ENCODE data around the gene TRPM3. TPM values are rescaled to one million over a fixed set of nuclear protein-coding genes. Genes with fewer than 3 reads are reported as not detected.

The TRPM3 gene
- total and polyA plus RNA-seq, 4 donors, result 0.07 to 0.89 (median 0.67) TPM

DNA sequence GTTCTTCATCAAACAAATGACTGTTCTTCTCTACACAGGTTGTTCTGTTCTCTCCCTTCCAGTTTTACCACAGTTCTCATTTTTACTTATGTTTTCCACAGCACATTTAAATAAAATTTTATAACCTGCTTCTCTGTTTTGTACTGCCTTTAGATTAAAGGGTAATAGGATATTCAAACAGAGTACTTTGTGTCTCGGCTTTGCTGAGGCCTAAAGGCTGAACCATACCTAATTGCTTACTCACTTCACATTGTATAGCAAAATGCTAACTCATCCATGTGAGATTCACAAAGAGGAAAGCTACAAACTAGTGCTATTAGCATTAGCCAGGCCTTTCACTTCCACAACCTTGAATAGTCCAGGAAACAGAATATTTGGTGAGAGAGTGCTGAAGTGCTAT is 200.3 kb downstream of the TRPM3 start:
- no peak overlapping the region for H3K27ac ChIP-seq (ENCODE audit: low read depth in 1 of 2, low read length in 2 of 2)
- no peaks in the 10 kb centered on the region for H3K27me3 ChIP-seq (ENCODE audit: control insufficient read depth in 4 of 4, insufficient read depth in 4 of 4, low read length in 3 of 4)
- no peaks in the 10 kb centered on the region for H3K9me3 ChIP-seq (ENCODE audit: control insufficient read depth in 4 of 4, low read length in 3 of 4)
- DNase-seq (ENCODE audit: low spot score), result no peak
- H3K9ac ChIP-seq (ENCODE audit: low read depth in 1 of 2, low read length in 2 of 2), result no peak overlapping the region
- peaks cover 0 to 1% (median 0%) of the 10 kb centered on the region in 4 donors for H3K36me3 ChIP-seq (ENCODE audit: control insufficient read depth in 4 of 4, insufficient read depth in 3 of 4, low read depth in 1 of 4, low read length in 3 of 4)
- H3K4me1 ChIP-seq (ENCODE audit: control insufficient read depth in 4 of 4, insufficient read depth in 4 of 4, low read length in 3 of 4), result peaks cover 0 to 4% (median 1%) of the 10 kb centered on the region in 4 donors
- TF ChIP-seq YY1 (IDR thresholded peaks at IDR 0.05) (no peak), TAF1 (conservative IDR thresholded peaks at IDR 0.05) (no peak), CTCF (IDR thresholded peaks at IDR 0.05; ENCODE audit: low read depth, low read length, missing input control) (no peak), EGR1 (IDR thresholded peaks at IDR 0.05; ENCODE audit: low read depth in 2 of 2) (no peak)
- TF ChIP-seq, protein P1, sequence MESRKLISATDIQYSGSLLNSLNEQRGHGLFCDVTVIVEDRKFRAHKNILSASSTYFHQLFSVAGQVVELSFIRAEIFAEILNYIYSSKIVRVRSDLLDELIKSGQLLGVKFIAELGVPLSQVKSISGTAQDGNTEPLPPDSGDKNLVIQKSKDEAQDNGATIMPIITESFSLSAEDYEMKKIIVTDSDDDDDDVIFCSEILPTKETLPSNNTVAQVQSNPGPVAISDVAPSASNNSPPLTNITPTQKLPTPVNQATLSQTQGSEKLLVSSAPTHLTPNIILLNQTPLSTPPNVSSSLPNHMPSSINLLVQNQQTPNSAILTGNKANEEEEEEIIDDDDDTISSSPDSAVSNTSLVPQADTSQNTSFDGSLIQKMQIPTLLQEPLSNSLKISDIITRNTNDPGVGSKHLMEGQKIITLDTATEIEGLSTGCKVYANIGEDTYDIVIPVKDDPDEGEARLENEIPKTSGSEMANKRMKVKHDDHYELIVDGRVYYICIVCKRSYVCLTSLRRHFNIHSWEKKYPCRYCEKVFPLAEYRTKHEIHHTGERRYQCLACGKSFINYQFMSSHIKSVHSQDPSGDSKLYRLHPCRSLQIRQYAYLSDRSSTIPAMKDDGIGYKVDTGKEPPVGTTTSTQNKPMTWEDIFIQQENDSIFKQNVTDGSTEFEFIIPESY (IDR thresholded peaks at IDR 0.05), result no peak
- TF ChIP-seq, protein P2, sequence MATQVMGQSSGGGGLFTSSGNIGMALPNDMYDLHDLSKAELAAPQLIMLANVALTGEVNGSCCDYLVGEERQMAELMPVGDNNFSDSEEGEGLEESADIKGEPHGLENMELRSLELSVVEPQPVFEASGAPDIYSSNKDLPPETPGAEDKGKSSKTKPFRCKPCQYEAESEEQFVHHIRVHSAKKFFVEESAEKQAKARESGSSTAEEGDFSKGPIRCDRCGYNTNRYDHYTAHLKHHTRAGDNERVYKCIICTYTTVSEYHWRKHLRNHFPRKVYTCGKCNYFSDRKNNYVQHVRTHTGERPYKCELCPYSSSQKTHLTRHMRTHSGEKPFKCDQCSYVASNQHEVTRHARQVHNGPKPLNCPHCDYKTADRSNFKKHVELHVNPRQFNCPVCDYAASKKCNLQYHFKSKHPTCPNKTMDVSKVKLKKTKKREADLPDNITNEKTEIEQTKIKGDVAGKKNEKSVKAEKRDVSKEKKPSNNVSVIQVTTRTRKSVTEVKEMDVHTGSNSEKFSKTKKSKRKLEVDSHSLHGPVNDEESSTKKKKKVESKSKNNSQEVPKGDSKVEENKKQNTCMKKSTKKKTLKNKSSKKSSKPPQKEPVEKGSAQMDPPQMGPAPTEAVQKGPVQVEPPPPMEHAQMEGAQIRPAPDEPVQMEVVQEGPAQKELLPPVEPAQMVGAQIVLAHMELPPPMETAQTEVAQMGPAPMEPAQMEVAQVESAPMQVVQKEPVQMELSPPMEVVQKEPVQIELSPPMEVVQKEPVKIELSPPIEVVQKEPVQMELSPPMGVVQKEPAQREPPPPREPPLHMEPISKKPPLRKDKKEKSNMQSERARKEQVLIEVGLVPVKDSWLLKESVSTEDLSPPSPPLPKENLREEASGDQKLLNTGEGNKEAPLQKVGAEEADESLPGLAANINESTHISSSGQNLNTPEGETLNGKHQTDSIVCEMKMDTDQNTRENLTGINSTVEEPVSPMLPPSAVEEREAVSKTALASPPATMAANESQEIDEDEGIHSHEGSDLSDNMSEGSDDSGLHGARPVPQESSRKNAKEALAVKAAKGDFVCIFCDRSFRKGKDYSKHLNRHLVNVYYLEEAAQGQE (IDR thresholded peaks at IDR 0.05), result no peak
- H3K4me3 ChIP-seq (ENCODE audit: low read depth in 1 of 3, low read length in 3 of 3), result no peak overlapping the region
- 95% methylated on average over 1 of the region's 1 CpG for WGBS

GRCh38 chr9:70917277-70917676 is 204.1 kb downstream of the TRPM3 start:
- Histone ChIP-seq H3K36me3 (ENCODE audit: control insufficient read depth in 4 of 4, insufficient read depth in 3 of 4, low read depth in 1 of 4, low read length in 3 of 4) (no peaks in the 10 kb centered on the region), H3K27me3 (ENCODE audit: control insufficient read depth in 4 of 4, insufficient read depth in 4 of 4, low read length in 3 of 4) (no peaks in the 10 kb centered on the region), H3K4me1 (ENCODE audit: control insufficient read depth in 4 of 4, insufficient read depth in 4 of 4, low read length in 3 of 4) (no peaks in the 10 kb centered on the region), H3K27ac (ENCODE audit: low read depth in 1 of 2, low read length in 2 of 2) (no peak overlapping the region), H3K9ac (ENCODE audit: low read depth in 1 of 2, low read length in 2 of 2) (no peak overlapping the region), H3K9me3 (ENCODE audit: control insufficient read depth in 4 of 4, low read length in 3 of 4) (no peaks in the 10 kb centered on the region), H3K4me3 (ENCODE audit: low read depth in 1 of 3, low read length in 3 of 3) (no peak overlapping the region)
- DNase-seq (ENCODE audit: low spot score), result no peak
- TF ChIP-seq HNF4A (conservative IDR thresholded peaks at IDR 0.05), result no peak
- WGBS, result 96% methylated on average over 7 of the region's 7 CpGs

- Histone ChIP-seq H3K36me3 (ENCODE audit: control insufficient read depth in 4 of 4, insufficient read depth in 3 of 4, low read depth in 1 of 4, low read length in 3 of 4) (no peaks in the 10 kb centered on the region), H3K4me3 (ENCODE audit: low read depth in 1 of 3, low read length in 3 of 3) (no peak overlapping the region), H3K4me1 (ENCODE audit: control insufficient read depth in 4 of 4, insufficient read depth in 4 of 4, low read length in 3 of 4) (no peaks in the 10 kb centered on the region), H3K27me3 (ENCODE audit: control insufficient read depth in 4 of 4, insufficient read depth in 4 of 4, low read length in 3 of 4) (no peaks in the 10 kb centered on the region), H3K9ac (ENCODE audit: low read depth in 1 of 2, low read length in 2 of 2) (no peak overlapping the region), H3K27ac (ENCODE audit: low read depth in 1 of 2, low read length in 2 of 2) (no peak overlapping the region), H3K9me3 (ENCODE audit: control insufficient read depth in 4 of 4, low read length in 3 of 4) (peaks cover 0 to 2% (median 0%) of the 10 kb centered on the region in 4 donors)
- WGBS, result 88% methylated on average over 1 of the region's 1 CpG
- TF ChIP-seq, protein P2 (IDR thresholded peaks at IDR 0.05), result no peak
- no peak for TF ChIP-seq RXRA (IDR thresholded peaks at IDR 0.05)
- no peak for TF ChIP-seq FOXA1 (IDR thresholded peaks at IDR 0.05)
- TF ChIP-seq, protein P3, sequence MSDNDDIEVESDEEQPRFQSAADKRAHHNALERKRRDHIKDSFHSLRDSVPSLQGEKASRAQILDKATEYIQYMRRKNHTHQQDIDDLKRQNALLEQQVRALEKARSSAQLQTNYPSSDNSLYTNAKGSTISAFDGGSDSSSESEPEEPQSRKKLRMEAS (IDR thresholded peaks at IDR 0.05), result no peak
- no peak for TF ChIP-seq SP1 (IDR thresholded peaks at IDR 0.05)
- no peak for TF ChIP-seq JUND (IDR thresholded peaks at IDR 0.05)
- no peak for TF ChIP-seq TAF1 (conservative IDR thresholded peaks at IDR 0.05)
- TF ChIP-seq, protein P1 (IDR thresholded peaks at IDR 0.05), result no peak
- no peak for TF ChIP-seq RAD21 (IDR thresholded peaks at IDR 0.05)
- DNase-seq (ENCODE audit: low spot score), result no peak
Measured at GRCh38 chr9:70911791-70912190, 209.6 kb downstream of the TRPM3 start.

Data from liver (tissue), 9 donors.